B cell (primary cell): ENCODE data around the gene NANOS1. TPM values are rescaled to one million over a fixed set of nuclear protein-coding genes. Genes with fewer than 3 reads are reported as not detected.

Experiments
- ATAC-seq: fragments of 200-7000 bp; cut with Tn5 transposase; one replicate; pipeline ENCODE4 v1.10.0; 2021; ENCODE audit warnings: low read depth, mild to moderate bottlenecking, moderate number of reproducible peaks, moderate library complexity
- CTCF ChIA-PET: fragments of 350-600 bp; sonication (Branson Sonifier 250); formaldehyde crosslinking; loops from one replicate; lab custom pipeline; 2021; ENCODE audit warnings: antibody characterized with exemption, inconsistent platforms; lab: Charles Lee
- POLR2A ChIA-PET: fragments of 350-600 bp; sonication (Branson Sonifier 250); formaldehyde crosslinking; loops from one replicate; lab custom pipeline; 2021; ENCODE audit warnings: antibody characterized with exemption; lab: Charles Lee
- DNase-seq: peaks from one replicate; pipeline ENCODE4 v3.0.0; 2013
- H2AFZ ChIP-seq: 2 replicates; pipeline ENCODE4 v1.6.1; 2012; ENCODE audit warnings: mild to moderate bottlenecking, low read depth, low read length; ENCODE audit not compliant: insufficient read depth, poor library complexity, severe bottlenecking
- H3K27ac ChIP-seq, 2 donors: 1 replicate in 1 of 2; 2 replicates in 1 of 2; pipeline ENCODE4 v1.5.1; 2012 to 2013; ENCODE audit warnings: low read length in 2 of 2, mild to moderate bottlenecking in 2 of 2, moderate library complexity in 1 of 2
- H3K27me3 ChIP-seq, 4 experiments: fragments of 200-600 bp in 1 of 4; sonication (generic) in 1 of 4; replicated peaks in 1 of 4; 1 replicate in 2 of 4; 2 replicates in 2 of 4; pipeline versions ENCODE4 v1.6.1 to v1.7.0; 2013 to 2016; ENCODE audit warnings: low read length in 3 of 4, mild to moderate bottlenecking in 2 of 4, mixed read lengths in 1 of 4, moderate library complexity in 1 of 4; ENCODE audit not compliant: insufficient read depth in 4 of 4, control insufficient read depth in 3 of 4; ENCODE audit errors: control extremely low read depth in 1 of 4
- H3K36me3 ChIP-seq, 2 experiments: replicated peaks in 1 of 2; 1 replicate in 1 of 2; 2 replicates in 1 of 2; pipeline versions ENCODE4 v1.6.1 to v1.7.1; 2013; ENCODE audit warnings: low read length in 1 of 2; ENCODE audit not compliant: insufficient read depth in 2 of 2, control insufficient read depth in 1 of 2; ENCODE audit errors: control extremely low read depth in 1 of 2, extremely low read depth in 1 of 2
- H3K4me1 ChIP-seq, 2 donors: fragments of 200-600 bp in 1 of 2; sonication (generic) in 1 of 2; 1 replicate in 1 of 2; 2 replicates in 1 of 2; pipeline versions ENCODE4 v1.5.1 to v1.6.1; 2013 to 2017; ENCODE audit warnings: low read length in 2 of 2; ENCODE audit not compliant: control insufficient read depth in 2 of 2, insufficient read depth in 2 of 2
- H3K4me2 ChIP-seq: replicated peaks from 2 replicates; pipeline ENCODE3; 2012; ENCODE audit warnings: mild to moderate bottlenecking, low read depth, low read length; ENCODE audit not compliant: poor library complexity, severe bottlenecking
- H3K4me3 ChIP-seq, 5 experiments: fragments of 200-600 bp in 1 of 5; sonication (generic) in 1 of 5; 1 replicate in 3 of 5; 2 replicates in 2 of 5; pipeline versions ENCODE4 v1.5.1 to v1.7.0; 2011 to 2016; ENCODE audit warnings: low read length in 4 of 5, mild to moderate bottlenecking in 4 of 5, low read depth in 2 of 5, control low read depth in 1 of 5, moderate library complexity in 1 of 5; ENCODE audit not compliant: insufficient read depth in 1 of 5; ENCODE audit errors: control extremely low read depth in 1 of 5, extremely low read depth in 1 of 5
- H3K79me2 ChIP-seq: fragments of 200-600 bp; sonication (generic); one replicate; pipeline ENCODE4 v1.6.0; 2016; ENCODE audit warnings: low read length; ENCODE audit not compliant: control insufficient read depth, insufficient read depth
- H3K9ac ChIP-seq: fragments of 200-600 bp; sonication (generic); 2 replicates; pipeline ENCODE4 v1.6.1; 2017; ENCODE audit warnings: mild to moderate bottlenecking, low read length, moderate library complexity
- H3K9me3 ChIP-seq, 3 donors: one replicate each; pipeline versions ENCODE4 v1.6.1 to v1.7.1; 2013; ENCODE audit warnings: low read length in 2 of 3; ENCODE audit not compliant: control insufficient read depth in 2 of 3, insufficient read depth in 1 of 3; ENCODE audit errors: control extremely low read depth in 1 of 3
- H4K20me1 ChIP-seq: 2 replicates; pipeline ENCODE4 v1.6.0; 2012; ENCODE audit warnings: mild to moderate bottlenecking, low read length; ENCODE audit not compliant: insufficient read depth, control insufficient read depth, poor library complexity, severe bottlenecking
- H3K27ac Mint-ChIP-seq: one replicate; pipeline ENCODE4 v1.8.0; 2021; ENCODE audit warnings: mixed read lengths
- H3K27me3 Mint-ChIP-seq: one replicate; pipeline ENCODE4 v1.8.0; 2021; ENCODE audit warnings: mixed read lengths
- H3K4me1 Mint-ChIP-seq: one replicate; pipeline ENCODE4 v1.8.0; 2021; ENCODE audit warnings: mixed read lengths
- H3K4me3 Mint-ChIP-seq: one replicate; pipeline ENCODE4 v1.8.0; 2021; ENCODE audit warnings: mixed read lengths
- H3K9me3 Mint-ChIP-seq: one replicate; pipeline ENCODE4 v1.8.0; 2022; ENCODE audit warnings: mixed read lengths; ENCODE audit not compliant: insufficient read depth
- EZH2 ChIP-seq: IDR thresholded peaks from 2 replicates; pipeline ENCODE4 v1.6.1; 2012; ENCODE audit warnings: borderline replicate concordance, low read depth, mild to moderate bottlenecking, moderate library complexity, low read length; ENCODE audit not compliant: insufficient read depth, poor library complexity, severe bottlenecking
- WGBS: methylation state at CpG from one replicate; pipeline ENCODE4 v1.1.5; 2013; ENCODE audit warnings: missing lambda C conversion rate; ENCODE audit not compliant: insufficient coverage; 5-methylcytosine and 5-hydroxymethylcytosine counted together
- intact Hi-C: fragments of 100-400 bp; cut with micrococcal nuclease; formaldehyde crosslinking; loops from one replicate; pipeline ENCODE4 v1.10.0; 2022
- polyA plus RNA-seq: library from polyadenylated mRNA; depleted of rRNA; stranded (reverse); fragments of >200 nt; gene quantifications from 2 replicates; pipeline ENCODE4 v1.2.3, GENCODE V29; 2012
- total RNA-seq, 2 donors: library from RNA; stranded (reverse); fragments of 120-200 nt in 1 of 2; gene quantifications; 1 replicate in 1 of 2; 2 replicates in 1 of 2; pipeline versions ENCODE4 v1.2.3 to v1.2.4, GENCODE V29; 2013 to 2022
- TF ChIP-seq, protein P1 (sequence below): fragments of 200-600 bp; IDR thresholded peaks from one replicate; pipeline ENCODE4 v1.8.0; 2022; ENCODE audit warnings: antibody characterized with exemption, mild to moderate bottlenecking

NANOS1 gene
- total and polyA plus RNA-seq, 2 donors (not counting 1 experiment from before 2014, with no cell fraction given), result 0.16 to 0.69 TPM

DNA sequence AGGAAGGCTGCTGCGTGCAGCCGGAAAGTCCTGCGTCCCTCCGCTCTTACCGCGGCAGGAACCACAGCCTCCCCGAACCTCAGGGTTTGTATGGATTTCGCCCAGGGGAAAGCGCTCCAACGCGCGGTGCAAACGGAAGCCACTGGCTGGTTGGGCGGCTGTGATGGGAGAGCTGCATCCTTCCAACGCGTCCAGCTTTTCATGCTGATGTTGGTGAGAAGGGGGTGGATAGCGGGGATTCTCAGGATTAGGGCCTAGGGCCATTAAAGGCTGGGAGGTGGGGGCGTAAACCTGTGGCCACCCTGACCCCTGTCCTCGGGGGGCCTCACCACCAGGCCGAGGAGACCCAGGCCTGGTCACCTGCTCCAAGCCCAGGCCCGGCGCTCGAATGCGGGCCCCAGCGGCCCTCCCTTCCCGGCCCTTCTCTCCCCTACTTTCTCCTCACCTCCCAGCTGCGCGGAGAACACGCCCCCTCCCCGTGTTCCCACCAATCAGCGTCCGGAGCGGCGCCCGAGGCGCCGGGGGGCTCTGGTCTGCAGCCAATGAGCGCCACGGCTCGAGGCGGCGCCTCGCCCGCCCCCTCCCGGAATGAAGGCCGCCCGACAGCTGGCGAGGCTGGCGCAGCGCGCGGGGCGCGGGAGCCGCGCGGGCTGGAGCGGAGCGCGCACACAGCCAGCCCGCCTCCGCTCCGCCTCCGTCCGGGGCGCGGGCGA lies 458 bp upstream of the NANOS1 start:
- intact Hi-C loops, result no loop called here
- no peak overlapping the region for H3K27ac ChIP-seq
- ChIA-PET CTCF (no interaction called here), POLR2A (no interaction called here)
- Mint-ChIP-seq H3K4me1 (peaks cover 24% of the 10 kb centered on the region), H3K9me3 (no peaks in the 10 kb centered on the region), H3K27ac (peak overlapping the region; percentile 37), H3K4me3 (peak overlapping the region; percentile 83), H3K27me3 (peaks cover 27% of the 10 kb centered on the region)
- peaks cover 21% of the 10 kb centered on the region in 2 donors for H3K4me1 ChIP-seq
- 2% methylated on average over 68 of the region's 68 CpGs for WGBS
- H3K79me2 ChIP-seq, result no peaks in the 10 kb centered on the region
- H3K9me3 ChIP-seq, result peaks cover 0 to 3% (median 0%) of the 10 kb centered on the region in 3 donors
- DNase-seq, result peak; percentile 76
- H3K4me2 ChIP-seq, result peak overlapping the region; percentile 93
- peaks cover 0 to 36% (median 8%) of the 10 kb centered on the region in 4 experiments for H3K27me3 ChIP-seq
- peak; percentile 64 for ATAC-seq
- TF ChIP-seq, protein P1, sequence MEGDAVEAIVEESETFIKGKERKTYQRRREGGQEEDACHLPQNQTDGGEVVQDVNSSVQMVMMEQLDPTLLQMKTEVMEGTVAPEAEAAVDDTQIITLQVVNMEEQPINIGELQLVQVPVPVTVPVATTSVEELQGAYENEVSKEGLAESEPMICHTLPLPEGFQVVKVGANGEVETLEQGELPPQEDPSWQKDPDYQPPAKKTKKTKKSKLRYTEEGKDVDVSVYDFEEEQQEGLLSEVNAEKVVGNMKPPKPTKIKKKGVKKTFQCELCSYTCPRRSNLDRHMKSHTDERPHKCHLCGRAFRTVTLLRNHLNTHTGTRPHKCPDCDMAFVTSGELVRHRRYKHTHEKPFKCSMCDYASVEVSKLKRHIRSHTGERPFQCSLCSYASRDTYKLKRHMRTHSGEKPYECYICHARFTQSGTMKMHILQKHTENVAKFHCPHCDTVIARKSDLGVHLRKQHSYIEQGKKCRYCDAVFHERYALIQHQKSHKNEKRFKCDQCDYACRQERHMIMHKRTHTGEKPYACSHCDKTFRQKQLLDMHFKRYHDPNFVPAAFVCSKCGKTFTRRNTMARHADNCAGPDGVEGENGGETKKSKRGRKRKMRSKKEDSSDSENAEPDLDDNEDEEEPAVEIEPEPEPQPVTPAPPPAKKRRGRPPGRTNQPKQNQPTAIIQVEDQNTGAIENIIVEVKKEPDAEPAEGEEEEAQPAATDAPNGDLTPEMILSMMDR, result no peak
- TF ChIP-seq EZH2, result no peak
- H2AFZ ChIP-seq, result peak overlapping the region; percentile 48
- peak overlapping the region; percentile 54 for H3K9ac ChIP-seq
- peak overlapping the region; percentile 7 to 50 (median 42) for H3K4me3 ChIP-seq
- H3K36me3 ChIP-seq, result peaks cover 0 to 5% of the 10 kb centered on the region in 2 experiments
- H4K20me1 ChIP-seq, result peaks cover 28% of the 10 kb centered on the region
